Measurements from ENCODE around the gene CAP1. TPM values are rescaled to one million over a fixed set of nuclear protein-coding genes. Genes with fewer than 3 reads are reported as not detected.

Gene CAP1
- total and polyA plus RNA-seq, 4 donors: 157 to 201 (median 173) TPM

DNA sequence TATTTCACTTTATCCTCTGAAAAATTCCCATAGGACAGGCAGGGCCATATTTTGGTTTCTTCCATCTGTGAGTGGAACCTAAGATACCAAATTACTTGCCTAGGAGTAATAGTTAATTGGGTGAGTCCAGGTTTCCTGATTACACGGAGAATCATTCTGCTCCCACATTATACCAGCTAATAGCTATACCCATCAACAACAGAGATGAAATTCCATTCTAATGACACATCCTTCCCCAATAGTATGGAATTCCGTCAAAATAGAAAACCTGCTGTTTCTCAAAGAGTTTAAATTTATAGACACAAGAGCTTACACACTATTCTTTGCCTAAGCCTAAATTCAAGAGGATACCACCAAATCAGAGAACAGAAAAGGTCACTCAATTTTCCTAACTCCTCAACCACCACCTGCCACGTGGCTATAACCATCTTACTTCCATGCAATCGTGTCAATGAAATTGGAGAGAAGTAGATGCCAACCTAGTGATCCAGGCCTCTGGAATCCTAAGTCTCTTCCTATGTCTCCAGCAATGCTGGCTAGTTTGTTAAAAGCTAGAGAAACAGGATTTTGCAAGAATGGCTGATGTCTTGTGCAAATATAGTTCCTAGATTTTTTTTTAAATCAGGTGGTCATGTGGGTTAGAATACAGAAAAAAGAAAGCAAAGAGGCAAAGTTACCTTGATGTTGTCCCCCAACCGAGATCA is 50.3 kb downstream of the CAP1 start:
- H3K27me3 ChIP-seq (ENCODE audit: control insufficient read depth, insufficient read depth, low read length): no peaks in the 10 kb centered on the region
- 67% methylated on average over 3 of the region's 5 CpGs for WGBS (ENCODE audit: insufficient coverage)
- H3K9me3 ChIP-seq (ENCODE audit: control insufficient read depth, insufficient read depth, low read length): no peaks in the 10 kb centered on the region
- no peak overlapping the region for H3K4me3 ChIP-seq (ENCODE audit: low read depth, low read length)
- no peak for DNase-seq (ENCODE audit: low read depth in 4 of 6, low spot score in 6 of 6)
- H3K4me1 ChIP-seq (ENCODE audit: control insufficient read depth, insufficient read depth, low read length): no peaks in the 10 kb centered on the region
- H3K27ac ChIP-seq (ENCODE audit: low read depth, low read length): no peak overlapping the region
- H3K36me3 ChIP-seq (ENCODE audit: control insufficient read depth, insufficient read depth, low read length): peaks cover 30% of the 10 kb centered on the region

DNA sequence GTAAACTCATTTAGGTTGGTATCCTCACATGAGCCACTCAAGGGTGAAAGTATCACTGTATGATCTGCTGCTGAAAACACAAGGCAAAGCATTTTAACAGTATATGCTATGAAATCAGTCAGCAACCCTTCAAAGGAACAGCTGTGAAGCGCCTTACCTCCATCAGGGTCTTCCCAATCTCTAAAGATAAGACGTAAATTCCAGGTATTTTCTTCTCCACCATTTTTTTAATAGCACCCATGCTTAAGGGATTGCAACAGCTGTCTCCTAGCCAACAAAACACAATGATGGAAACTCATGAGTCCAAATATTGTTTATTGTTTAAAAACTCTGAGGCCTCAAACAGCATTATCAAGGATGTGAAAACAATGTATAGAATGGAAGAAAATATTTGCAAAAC is 51.7 kb downstream of the CAP1 start:
- no peak for DNase-seq (ENCODE audit: low read depth in 4 of 6, low spot score in 6 of 6)
- WGBS (ENCODE audit: insufficient coverage): 100% methylated on average over 1 of the region's 2 CpGs
- no peaks in the 10 kb centered on the region for H3K27me3 ChIP-seq (ENCODE audit: control insufficient read depth, insufficient read depth, low read length)
- no peaks in the 10 kb centered on the region for H3K9me3 ChIP-seq (ENCODE audit: control insufficient read depth, insufficient read depth, low read length)
- H3K4me3 ChIP-seq (ENCODE audit: low read depth, low read length): no peak overlapping the region
- H3K27ac ChIP-seq (ENCODE audit: low read depth, low read length): no peak overlapping the region
- H3K36me3 ChIP-seq (ENCODE audit: control insufficient read depth, insufficient read depth, low read length): peaks cover 22% of the 10 kb centered on the region
- peaks cover 4% of the 10 kb centered on the region for H3K4me1 ChIP-seq (ENCODE audit: control insufficient read depth, insufficient read depth, low read length)

DNA sequence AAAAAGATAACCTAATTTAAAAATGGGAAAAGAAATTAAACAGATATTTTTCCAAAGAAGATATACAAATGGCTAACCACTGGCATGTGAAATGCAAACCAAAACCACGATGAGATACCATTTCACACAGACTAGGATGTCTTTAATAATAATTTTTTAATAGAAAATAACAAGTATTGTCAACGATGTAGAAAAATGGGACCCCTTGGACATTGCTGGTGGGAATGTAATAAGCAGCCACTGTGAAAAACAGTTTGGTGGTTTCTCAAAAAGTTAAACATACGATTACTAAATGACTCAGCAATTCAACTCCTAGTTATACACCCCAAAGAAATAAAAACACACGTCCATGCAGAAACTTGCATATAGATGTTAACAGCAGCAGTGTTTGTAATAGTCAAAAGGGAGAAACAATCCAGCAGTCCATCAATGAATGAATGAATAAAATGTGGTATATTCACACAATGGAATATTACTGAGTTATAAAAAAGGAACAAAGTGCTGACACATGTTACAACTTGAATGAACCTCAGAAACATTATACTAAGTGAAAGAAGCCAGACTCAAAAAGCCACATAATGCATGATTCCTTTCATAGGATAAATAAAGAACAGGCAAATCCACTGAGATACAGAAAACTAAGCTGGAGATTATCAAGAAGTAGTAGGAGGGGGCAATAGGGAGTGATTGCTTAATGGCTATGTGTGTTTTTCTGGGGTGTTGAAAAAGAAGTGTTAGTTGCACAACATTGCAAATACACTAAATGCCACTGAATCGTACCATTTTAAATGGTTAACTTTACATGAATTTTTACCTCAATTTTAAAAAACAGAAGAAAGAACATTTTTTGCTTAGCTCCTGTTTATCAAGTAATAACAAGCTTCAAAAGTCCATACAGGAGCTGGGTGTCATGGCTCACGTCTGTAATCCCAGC is 52.4 kb downstream of the CAP1 start:
- Histone ChIP-seq H3K4me1 (ENCODE audit: control insufficient read depth, insufficient read depth, low read length) (peaks cover 4% of the 10 kb centered on the region), H3K9me3 (ENCODE audit: control insufficient read depth, insufficient read depth, low read length) (no peaks in the 10 kb centered on the region), H3K36me3 (ENCODE audit: control insufficient read depth, insufficient read depth, low read length) (peaks cover 21% of the 10 kb centered on the region), H3K4me3 (ENCODE audit: low read depth, low read length) (no peak overlapping the region), H3K27me3 (ENCODE audit: control insufficient read depth, insufficient read depth, low read length) (no peaks in the 10 kb centered on the region), H3K27ac (ENCODE audit: low read depth, low read length) (no peak overlapping the region)
- DNase-seq (ENCODE audit: low read depth in 4 of 6, low spot score in 6 of 6): no peak
- WGBS (ENCODE audit: insufficient coverage): 86% methylated on average over 1 of the region's 6 CpGs

DNA sequence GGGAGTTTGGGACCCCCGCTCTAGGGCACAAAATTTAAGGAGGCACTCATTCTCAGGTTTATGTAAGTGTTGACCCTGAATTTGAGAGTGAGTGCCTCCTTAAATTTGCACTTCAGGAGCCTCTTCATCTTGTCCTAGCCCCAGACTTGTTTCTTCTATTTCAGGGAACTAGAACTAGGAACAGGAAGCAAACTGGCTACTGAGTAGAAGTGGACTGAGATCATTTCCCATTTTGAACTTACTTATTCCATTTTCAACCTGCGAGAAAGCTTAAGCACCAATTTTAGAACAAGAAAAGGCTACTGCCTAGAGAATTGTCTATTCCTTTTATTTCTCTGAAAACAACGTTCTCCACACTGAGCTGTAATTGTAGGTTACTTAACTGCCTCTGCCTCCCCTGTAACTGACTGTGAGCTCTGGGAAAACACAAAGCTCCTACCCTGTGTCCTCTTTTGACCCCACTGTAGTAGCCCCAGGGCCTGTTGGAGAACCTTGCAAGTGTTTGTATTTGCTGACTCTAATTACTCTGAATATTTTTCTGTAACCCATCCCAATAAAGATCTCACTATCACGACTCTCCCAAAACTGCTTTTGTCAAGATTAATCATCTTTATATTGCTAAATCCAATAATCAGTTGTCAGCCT is 54.1 kb downstream of the CAP1 start:
- Histone ChIP-seq H3K27ac (ENCODE audit: low read depth, low read length) (no peak overlapping the region), H3K4me1 (ENCODE audit: control insufficient read depth, insufficient read depth, low read length) (peaks cover 4% of the 10 kb centered on the region), H3K36me3 (ENCODE audit: control insufficient read depth, insufficient read depth, low read length) (peaks cover 7% of the 10 kb centered on the region), H3K9me3 (ENCODE audit: control insufficient read depth, insufficient read depth, low read length) (no peaks in the 10 kb centered on the region), H3K4me3 (ENCODE audit: low read depth, low read length) (no peak overlapping the region), H3K27me3 (ENCODE audit: control insufficient read depth, insufficient read depth, low read length) (no peaks in the 10 kb centered on the region)
- WGBS (ENCODE audit: insufficient coverage): 84% methylated on average over 2 of the region's 4 CpGs
- DNase-seq (ENCODE audit: low read depth in 4 of 6, low spot score in 6 of 6): no peak

GRCh38 chr1:40095806-40096205 is 55.3 kb downstream of the CAP1 start:
- WGBS (ENCODE audit: insufficient coverage): 97% methylated on average over 3 of the region's 3 CpGs
- no peak for DNase-seq (ENCODE audit: low read depth in 4 of 6, low spot score in 6 of 6)
- Histone ChIP-seq H3K4me1 (ENCODE audit: control insufficient read depth, insufficient read depth, low read length) (peaks cover 4% of the 10 kb centered on the region), H3K4me3 (ENCODE audit: low read depth, low read length) (no peak overlapping the region), H3K36me3 (ENCODE audit: control insufficient read depth, insufficient read depth, low read length) (peaks cover 2% of the 10 kb centered on the region), H3K27me3 (ENCODE audit: control insufficient read depth, insufficient read depth, low read length) (no peaks in the 10 kb centered on the region), H3K27ac (ENCODE audit: low read depth, low read length) (no peak overlapping the region), H3K9me3 (ENCODE audit: control insufficient read depth, insufficient read depth, low read length) (no peaks in the 10 kb centered on the region)

DNA sequence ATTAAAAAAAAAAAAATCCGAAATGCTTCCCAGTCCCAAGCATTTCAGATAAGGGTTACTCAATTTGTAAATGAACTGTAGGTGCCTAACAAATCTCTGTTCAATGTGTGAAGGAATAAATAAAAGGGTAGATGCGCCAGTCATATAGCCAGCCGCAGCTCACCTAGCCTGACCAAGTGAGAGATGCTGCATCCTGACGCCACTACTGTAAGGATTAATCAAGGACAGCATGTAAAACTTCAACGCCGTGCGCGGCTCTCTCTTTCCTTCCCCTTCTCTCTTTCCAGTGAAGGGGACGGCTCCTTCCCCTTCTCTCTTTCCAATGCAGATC is 56.1 kb downstream of the CAP1 start:
- WGBS (ENCODE audit: insufficient coverage): 6% methylated on average over 8 of the region's 9 CpGs
- DNase-seq (ENCODE audit: low read depth in 4 of 6, low spot score in 6 of 6): no peak
- H3K27ac ChIP-seq (ENCODE audit: low read depth, low read length): peak overlapping the region; percentile 75
- H3K36me3 ChIP-seq (ENCODE audit: control insufficient read depth, insufficient read depth, low read length): peaks cover 1% of the 10 kb centered on the region
- no peaks in the 10 kb centered on the region for H3K9me3 ChIP-seq (ENCODE audit: control insufficient read depth, insufficient read depth, low read length)
- H3K4me3 ChIP-seq (ENCODE audit: low read depth, low read length): peak overlapping the region; percentile 81
- peaks cover under 1% of the 10 kb centered on the region for H3K27me3 ChIP-seq (ENCODE audit: control insufficient read depth, insufficient read depth, low read length)
- H3K4me1 ChIP-seq (ENCODE audit: control insufficient read depth, insufficient read depth, low read length): peaks cover 4% of the 10 kb centered on the region

DNA sequence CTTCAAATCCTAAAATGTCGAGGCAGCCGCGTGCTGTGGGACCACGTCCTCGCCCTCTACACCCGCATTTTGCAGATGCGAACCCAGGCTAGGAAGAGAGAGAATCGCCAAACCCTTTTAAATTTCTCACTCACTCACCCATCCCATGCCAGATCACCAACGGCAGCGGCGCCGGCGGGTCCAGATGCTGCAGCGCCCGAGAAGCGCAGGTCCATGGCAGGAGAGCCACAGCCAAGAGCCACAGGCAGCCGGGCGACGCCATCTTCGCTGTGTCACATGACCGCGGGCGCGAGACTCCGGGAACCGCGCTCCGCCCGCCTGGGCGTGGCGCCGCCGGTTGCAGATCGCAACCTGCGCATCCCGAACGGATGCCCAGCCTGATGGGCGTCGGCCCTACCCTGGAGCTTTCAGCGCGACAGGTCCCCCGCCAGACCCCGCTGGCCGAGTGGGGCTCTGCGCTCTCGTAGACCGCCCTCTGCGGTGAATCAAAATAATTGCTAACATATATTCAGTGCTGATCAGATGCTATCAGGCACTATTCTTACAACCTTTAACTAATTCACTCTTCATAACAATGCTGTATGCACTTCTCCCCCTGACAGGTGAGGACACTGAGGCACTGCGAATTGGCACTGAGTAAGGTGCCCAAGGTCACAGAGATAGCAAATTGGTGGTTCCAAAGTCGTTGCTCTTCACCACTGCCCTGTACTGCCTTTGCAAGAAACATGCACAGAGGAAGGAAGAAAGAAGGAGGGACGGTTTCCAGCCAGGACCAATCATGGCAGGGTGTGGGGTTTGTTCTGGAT is 56.7 kb downstream of the CAP1 start, which contains the start of gene PPT1:
Gene PPT1, minus strand, starts transcription at position 276 of the 806 bp plus-strand sequence. Its CDS starts 14 bp downstream, at position 262.
- DNase-seq (ENCODE audit: low read depth in 4 of 6, low spot score in 6 of 6): peak; percentile 60 to 95 (median 68)
- Histone ChIP-seq H3K36me3 (ENCODE audit: control insufficient read depth, insufficient read depth, low read length) (no peaks in the 10 kb centered on the region), H3K9me3 (ENCODE audit: control insufficient read depth, insufficient read depth, low read length) (no peaks in the 10 kb centered on the region), H3K27me3 (ENCODE audit: control insufficient read depth, insufficient read depth, low read length) (peaks cover 3% of the 10 kb centered on the region), H3K4me3 (ENCODE audit: low read depth, low read length) (peak within 1 kb of the TSS; percentile 81), H3K4me1 (ENCODE audit: control insufficient read depth, insufficient read depth, low read length) (peaks cover 4% of the 10 kb centered on the region), H3K27ac (ENCODE audit: low read depth, low read length) (peak within 1 kb of the TSS; percentile 75)
- WGBS (ENCODE audit: insufficient coverage): under 1% methylated on average over 51 of the region's 51 CpGs

- H3K4me3 ChIP-seq (ENCODE audit: low read depth, low read length): no peak overlapping the region
Measured at GRCh38 chr1:40102038-40102437, 61.5 kb downstream of the CAP1 start.

DNA sequence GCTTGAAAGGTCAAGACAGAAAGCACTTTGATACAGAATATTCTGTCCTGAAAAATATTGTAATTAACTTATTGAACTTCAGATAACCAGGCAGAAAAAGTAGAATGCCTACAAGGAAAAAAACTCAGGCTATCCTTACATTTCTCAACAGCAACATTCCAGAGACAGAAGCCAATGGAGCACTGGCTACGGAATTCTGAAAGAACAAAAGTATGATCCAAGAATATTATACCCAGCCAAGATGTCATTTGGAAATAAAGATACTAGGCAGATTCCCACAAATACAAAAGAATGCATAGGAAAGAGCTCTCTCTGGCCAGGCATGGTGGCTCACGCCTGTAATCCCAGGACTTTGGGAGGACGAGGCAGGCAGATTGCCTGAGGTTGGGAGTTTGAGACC is 62.4 kb downstream of the CAP1 start:
- WGBS (ENCODE audit: insufficient coverage): no CpG with 5 or more reads among the region's 3 CpGs
- DNase-seq (ENCODE audit: low read depth in 4 of 6, low spot score in 6 of 6): no peak
- Histone ChIP-seq H3K9me3 (ENCODE audit: control insufficient read depth, insufficient read depth, low read length) (no peaks in the 10 kb centered on the region), H3K4me1 (ENCODE audit: control insufficient read depth, insufficient read depth, low read length) (no peaks in the 10 kb centered on the region), H3K36me3 (ENCODE audit: control insufficient read depth, insufficient read depth, low read length) (no peaks in the 10 kb centered on the region), H3K4me3 (ENCODE audit: low read depth, low read length) (no peak overlapping the region), H3K27me3 (ENCODE audit: control insufficient read depth, insufficient read depth, low read length) (peaks cover 3% of the 10 kb centered on the region), H3K27ac (ENCODE audit: low read depth, low read length) (no peak overlapping the region)

More at GRCh38 chr1:40102038-40102437, 61.5 kb downstream of the CAP1 start:
- Histone ChIP-seq H3K36me3 (ENCODE audit: control insufficient read depth, insufficient read depth, low read length) (no peaks in the 10 kb centered on the region), H3K4me1 (ENCODE audit: control insufficient read depth, insufficient read depth, low read length) (no peaks in the 10 kb centered on the region), H3K27me3 (ENCODE audit: control insufficient read depth, insufficient read depth, low read length) (peaks cover 3% of the 10 kb centered on the region), H3K27ac (ENCODE audit: low read depth, low read length) (no peak overlapping the region), H3K9me3 (ENCODE audit: control insufficient read depth, insufficient read depth, low read length) (no peaks in the 10 kb centered on the region)
- WGBS (ENCODE audit: insufficient coverage): no CpG with 5 or more reads among the region's 1 CpG
- DNase-seq (ENCODE audit: low read depth in 4 of 6, low spot score in 6 of 6): no peak

Data from spinal cord (tissue), 10 donors.